RCC 7860 (cell line): Measurements from ENCODE around the gene PGM5.

Source experiments
- DNase-seq: peaks from one replicate; pipeline ENCODE4 v3.0.0-alpha.2; 2015; ENCODE audit warnings: low spot score
- FAIRE-seq: peaks from 2 replicates; lab custom pipeline; 2012; peaks lifted over from hg19 to GRCh38; lab: Jason Lieb, UNC

Gene PGM5

GRCh38 chr9:68428481-68428880 lies 72.1 kb downstream of the PGM5 start:
- DNase-seq = no peak
- FAIRE-seq = no peak

- FAIRE-seq (no peak), DNase-seq (no peak)
These were observed 73.2 kb downstream of the PGM5 start for GRCh38 chr9:68429631-68430030.

- FAIRE-seq (no peak), DNase-seq (no peak)
These were observed 74.9 kb downstream of the PGM5 start for GRCh38 chr9:68431307-68431706.

GRCh38 chr9:68433531-68434110 lies 77.2 kb downstream of the PGM5 start:
- no peak for FAIRE-seq
- DNase-seq = no peak

- FAIRE-seq (no peak), DNase-seq (no peak)
These were observed 81.4 kb downstream of the PGM5 start for GRCh38 chr9:68437785-68438184.

GRCh38 chr9:68443624-68444023 lies 87.2 kb downstream of the PGM5 start:
- FAIRE-seq (no peak), DNase-seq (no peak)

GRCh38 chr9:68446836-68447235 lies 90.4 kb downstream of the PGM5 start:
- no peak for FAIRE-seq
- no peak for DNase-seq

- DNase-seq (no peak), FAIRE-seq (no peak)
These were observed 91.2 kb downstream of the PGM5 start for GRCh38 chr9:68447611-68448010.

GRCh38 chr9:68454579-68455334 lies 98.3 kb downstream of the PGM5 start:
- no peak for DNase-seq
- FAIRE-seq = no peak

- no peak for FAIRE-seq
- no peak for DNase-seq
These were observed 99.0 kb downstream of the PGM5 start for GRCh38 chr9:68455451-68455850.

- DNase-seq (no peak), FAIRE-seq (no peak)
These were observed 101.4 kb downstream of the PGM5 start for GRCh38 chr9:68457803-68458202.

GRCh38 chr9:68458918-68459317 lies 102.5 kb downstream of the PGM5 start:
- FAIRE-seq (no peak), DNase-seq (no peak)

- FAIRE-seq = no peak
- DNase-seq = no peak
These were observed 105.8 kb downstream of the PGM5 start for GRCh38 chr9:68462105-68462775.

- DNase-seq (no peak), FAIRE-seq (no peak)
These were observed 113.7 kb downstream of the PGM5 start for GRCh38 chr9:68470067-68470466.

GRCh38 chr9:68470634-68471033 lies 114.2 kb downstream of the PGM5 start:
- FAIRE-seq = no peak

GRCh38 chr9:68472119-68472518 lies 115.7 kb downstream of the PGM5 start:
- no peak for FAIRE-seq

More at GRCh38 chr9:68470634-68471033, 114.2 kb downstream of the PGM5 start:
- no peak for DNase-seq

GRCh38 chr9:68473790-68474189 lies 117.4 kb downstream of the PGM5 start:
- no peak for FAIRE-seq

More at GRCh38 chr9:68472119-68472518, 115.7 kb downstream of the PGM5 start:
- DNase-seq = no peak

GRCh38 chr9:68476422-68476821 lies 120.0 kb downstream of the PGM5 start:
- FAIRE-seq = no peak
- no peak for DNase-seq

More at GRCh38 chr9:68473790-68474189, 117.4 kb downstream of the PGM5 start:
- no peak for DNase-seq

- FAIRE-seq (no peak), DNase-seq (no peak)
These were observed 120.4 kb downstream of the PGM5 start for GRCh38 chr9:68476847-68477246.

- no peak for FAIRE-seq
- no peak for DNase-seq
These were observed 124.4 kb downstream of the PGM5 start for GRCh38 chr9:68480807-68481206.

GRCh38 chr9:68482548-68482947 lies 126.1 kb downstream of the PGM5 start:
- FAIRE-seq (no peak), DNase-seq (no peak)

GRCh38 chr9:68488126-68488525 lies 131.7 kb downstream of the PGM5 start:
- no peak for FAIRE-seq
- DNase-seq = no peak
